Measurements from ENCODE around the gene STPG4. TPM values are rescaled to one million over a fixed set of nuclear protein-coding genes. Genes with fewer than 3 reads are reported as not detected.

STPG4 gene
- total and polyA plus RNA-seq, 2 of the 8 experiments (the other 6 are each of a cell fraction or from before 2014, with no cell fraction given), result 0.28 TPM; not detected in 1

GRCh38 chr2:47078541-47079482 lies 76.3 kb downstream of the STPG4 start:
- Histone ChIP-seq H3K56ac (replicated peaks; ENCODE audit: insufficient read length, low read depth, low read length) (no peak overlapping the region), H3K79me1 (ENCODE audit: low read depth, low read length) (no peaks in the 10 kb centered on the region), H3K23me2 (ENCODE audit: low read depth, low read length) (no peaks in the 10 kb centered on the region), H2BK12ac (ENCODE audit: low read depth, low read length) (no peak overlapping the region), H3K9me3 (ENCODE audit: insufficient read depth in 2 of 2, low read depth in 1 of 2, low read length in 1 of 2) (no peaks in the 10 kb centered on the region), H4K20me1 (replicated peaks in 1 of 2; ENCODE audit: control insufficient read depth in 1 of 2, insufficient read depth in 2 of 2, low read length in 2 of 2) (no peaks in the 10 kb centered on the region), H4K91ac (replicated peaks; ENCODE audit: insufficient read length, low read length) (no peak overlapping the region), H3K14ac (ENCODE audit: insufficient read length) (no peak overlapping the region), H3K27me3 (replicated peaks in 1 of 4; ENCODE audit: control insufficient read depth in 3 of 4, extremely low read depth in 1 of 4, insufficient read depth in 3 of 4, low read length in 3 of 4) (no peaks in the 10 kb centered on the region), H2AFZ (ENCODE audit: low read length) (no peak overlapping the region; the same call in 1 of the 2 replicates), H2BK120ac (replicated peaks; ENCODE audit: low read depth, low read length) (peak overlapping the region; percentile 2), H3K18ac (ENCODE audit: extremely low read depth, low read length) (no peak overlapping the region), H3K4me1 (replicated peaks in 1 of 4; ENCODE audit: control insufficient read depth in 3 of 4, insufficient read depth in 4 of 4, low read length in 3 of 4) (peaks cover 0 to 26% (median 15%) of the 10 kb centered on the region in 4 experiments; a peak in 6 of 7 replicates), H2BK20ac (ENCODE audit: low read length) (no peak overlapping the region), H4K5ac (ENCODE audit: insufficient read length, low read depth, low read length) (no peak overlapping the region), H3K79me2 (ENCODE audit: control insufficient read depth in 1 of 2, insufficient read depth in 2 of 2, low read length in 2 of 2) (no peaks in the 10 kb centered on the region), H3K4me3 (ENCODE audit: extremely low read depth in 1 of 4, insufficient read depth in 2 of 4, low read depth in 3 of 4, low read length in 4 of 4) (no peak overlapping the region), H3K36me3 (ENCODE audit: control insufficient read depth in 2 of 4, insufficient read depth in 4 of 4, low read length in 3 of 4) (no peaks in the 10 kb centered on the region), H3K27ac (ENCODE audit: low read depth, low read length) (no peak overlapping the region), H2BK15ac (ENCODE audit: low read length) (no peak overlapping the region), H3K4me2 (ENCODE audit: insufficient read depth in 1 of 2, low read depth in 2 of 2, low read length in 2 of 2) (no peak overlapping the region; a peak in 1 of 4 replicates), H2AK5ac (ENCODE audit: low read depth, low read length) (no peak overlapping the region; the same call in 1 of the 2 replicates), H3K23ac (ENCODE audit: insufficient read length) (no peak overlapping the region), H3K9ac (replicated peaks in 1 of 4; ENCODE audit: extremely low read depth in 1 of 4, low read depth in 3 of 4, low read length in 3 of 4) (no peak overlapping the region), H2BK5ac (ENCODE audit: low read depth, low read length) (no peak overlapping the region), H3K4ac (replicated peaks; ENCODE audit: insufficient read length, low read depth, low read length) (no peak overlapping the region), H4K8ac (ENCODE audit: extremely low read depth, insufficient read depth, low read length) (no peak overlapping the region)
- no peak for DNase-seq (ENCODE audit: low read depth in 1 of 2, low spot score in 2 of 2)
- CTCF ChIA-PET (ENCODE audit: partially characterized antibody), result interaction anchor here (0.6 to 2.3 kb wide), 8 partner anchors 9 to 257 kb away, joined by 3 to 10 read pairs (median 4); partner anchors contain the start of gene STPG4
- POLR2A ChIA-PET (ENCODE audit: partially characterized antibody), result no interaction called here
- TF ChIP-seq PHF8 (conservative IDR thresholded peaks at IDR 0.05; ENCODE audit: low read depth, low read length), result no peak
- no peak for TF ChIP-seq KDM5A (IDR thresholded peaks at IDR 0.05; ENCODE audit: low read length)
- TF ChIP-seq SRF (IDR thresholded peaks at IDR 0.05; ENCODE audit: low read depth, low read length), result no peak
- no peak for TF ChIP-seq EZH2 (IDR thresholded peaks at IDR 0.05; ENCODE audit: low read depth, low read length, severe bottlenecking)
- no peak for TF ChIP-seq CBX8 (IDR thresholded peaks at IDR 0.05; ENCODE audit: borderline replicate concordance, low read depth, low read length)
- no peak for TF ChIP-seq RAD21 (IDR thresholded peaks at IDR 0.05 in 1 of 2, conservative IDR thresholded peaks at IDR 0.05 in 1 of 2; ENCODE audit: low read depth in 2 of 2, low read length in 2 of 2)
- no peak for FAIRE-seq
- 86% methylated on average over 15 of the region's 17 CpGs; no CpG with 5 or more reads in 1 of the 2 experiments for WGBS, 2 experiments (ENCODE audit: extremely low coverage in 1 of 2, insufficient coverage in 1 of 2, insufficient read length in 1 of 2, insufficient replicate concordance in 2 of 2, low coverage in 1 of 2, low lambda C conversion rate in 2 of 2, missing lambda C conversion rate in 1 of 2)

Data from H1 (cell line).